SIG-M5 (cell line): ENCODE results near the gene GPR150.

Experiments used
- DNase-seq: peaks from one replicate; lab custom pipeline; 2025; lab: John Stamatoyannopoulos, UW

The GPR150 gene

GRCh38 chr5:95652849-95653248, 33.0 kb downstream of the GPR150 start:
- no peak for DNase-seq

GRCh38 chr5:95654196-95654595, 34.3 kb downstream of the GPR150 start:
- no peak for DNase-seq

- no peak for DNase-seq
These were observed 35.7 kb downstream of the GPR150 start for GRCh38 chr5:95655575-95655974.

- DNase-seq = no peak
These were observed 40.2 kb downstream of the GPR150 start for GRCh38 chr5:95660060-95660459.

GRCh38 chr5:95662946-95663345, 43.1 kb downstream of the GPR150 start:
- DNase-seq = no peak

- DNase-seq = no peak
These were observed 44.4 kb downstream of the GPR150 start for GRCh38 chr5:95664204-95664786.

- DNase-seq = no peak
These were observed 47.3 kb downstream of the GPR150 start for GRCh38 chr5:95667061-95667618.

- no peak for DNase-seq
These were observed 47.8 kb downstream of the GPR150 start for GRCh38 chr5:95667678-95668077.

- DNase-seq = no peak
These were observed 48.3 kb downstream of the GPR150 start for GRCh38 chr5:95668216-95668615.

GRCh38 chr5:95668728-95669127, 48.8 kb downstream of the GPR150 start:
- DNase-seq = no peak

GRCh38 chr5:95669540-95669939, 49.7 kb downstream of the GPR150 start:
- no peak for DNase-seq

GRCh38 chr5:95669985-95670384, 50.1 kb downstream of the GPR150 start:
- no peak for DNase-seq

GRCh38 chr5:95670568-95670967, 50.7 kb downstream of the GPR150 start:
- DNase-seq = no peak
